ENCODE data around the gene DHRS4. TPM values are rescaled to one million over a fixed set of nuclear protein-coding genes. Genes with fewer than 3 reads are reported as not detected.
"Not testable (repeated sequence)": the region's sequence is repeated elsewhere in the genome, so short reads cannot be mapped to it uniquely, and the experiment has no call there.

DHRS4 gene
- total RNA-seq, 1 donor from 2014 or later: 9.8 TPM

DNA sequence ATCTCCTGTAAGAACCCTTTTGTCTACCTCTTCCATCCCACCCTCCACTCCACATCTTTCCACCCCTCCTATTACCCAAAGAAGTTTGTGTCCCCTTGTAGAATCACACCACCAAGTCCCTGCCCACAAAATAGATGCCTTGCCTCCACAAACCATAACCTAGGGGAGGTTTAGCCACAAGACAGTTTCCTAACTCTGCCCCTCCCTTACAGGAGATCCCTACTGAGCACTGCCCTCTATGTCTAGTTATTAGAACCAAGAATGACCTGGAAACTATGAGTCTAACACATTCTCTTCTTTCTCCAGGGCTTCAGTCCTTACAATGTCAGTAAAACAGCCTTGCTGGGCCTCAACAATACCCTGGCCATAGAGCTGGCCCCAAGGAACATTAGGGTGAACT is 47.5 kb downstream of the DHRS4 start:
- H3K36me3 ChIP-seq; H3K4me1 ChIP-seq; intact Hi-C loops (cut with DNase I): not testable (repeated sequence)

DNA sequence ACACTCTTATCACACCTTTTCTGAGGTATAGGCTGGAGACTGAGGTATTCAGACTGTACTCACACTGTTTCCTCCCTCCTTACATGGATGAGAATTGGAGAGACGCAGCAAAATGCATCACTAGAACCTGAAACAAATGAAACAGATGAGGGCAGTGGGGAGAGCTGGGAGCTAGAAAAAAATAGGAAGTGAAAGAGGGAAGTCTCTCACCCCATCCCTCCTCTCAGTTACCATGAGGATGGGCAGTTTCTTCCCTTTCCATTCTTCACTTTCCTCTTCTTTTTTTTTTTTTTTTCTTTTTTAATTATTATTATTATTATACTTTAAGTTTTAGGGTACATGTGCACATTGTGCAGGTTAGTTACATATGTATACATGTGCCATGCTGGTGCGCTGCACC is 48.1 kb downstream of the DHRS4 start:
- H3K36me3 ChIP-seq; H3K9me3 ChIP-seq; H3K27ac ChIP-seq; H3K27me3 ChIP-seq; H3K4me3 ChIP-seq; H3K4me1 ChIP-seq; DNase-seq (ENCODE audit: low spot score in 2 of 2); intact Hi-C loops (cut with DNase I): not testable (repeated sequence)

More for the DNA sequence above, 47.5 kb downstream of the DHRS4 start:
- H3K4me3 ChIP-seq; H3K27ac ChIP-seq; H3K27me3 ChIP-seq; DNase-seq (ENCODE audit: low spot score in 2 of 2); H3K9me3 ChIP-seq: not testable (repeated sequence)

DNA sequence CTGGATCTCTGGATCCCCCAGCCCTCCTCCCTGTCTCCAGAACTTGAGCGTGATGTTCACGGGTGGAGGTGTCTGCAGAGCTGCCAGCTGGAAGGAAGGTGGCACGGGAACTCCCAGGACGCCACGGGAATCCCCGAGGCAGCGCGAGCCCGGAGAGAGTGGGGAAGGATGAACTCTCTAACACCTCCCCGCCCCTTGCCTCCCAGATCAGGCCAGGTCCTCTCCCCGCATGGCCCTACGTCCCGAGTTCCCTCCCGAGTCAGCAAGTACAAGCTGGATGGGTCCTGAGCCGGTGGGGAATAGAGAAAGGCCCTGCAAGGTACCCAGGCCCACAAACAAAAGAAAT is 52.9 kb downstream of the DHRS4 start:
- intact Hi-C loops (cut with DNase I); H3K9me3 ChIP-seq; H3K36me3 ChIP-seq; DNase-seq (ENCODE audit: low spot score in 2 of 2); H3K27me3 ChIP-seq; H3K4me1 ChIP-seq: not testable (repeated sequence)
- peak overlapping the region in 1 of 2 donors; percentile 67 for H3K4me3 ChIP-seq
- H3K27ac ChIP-seq: peak overlapping the region in 1 of 2 donors; percentile 12

DNA sequence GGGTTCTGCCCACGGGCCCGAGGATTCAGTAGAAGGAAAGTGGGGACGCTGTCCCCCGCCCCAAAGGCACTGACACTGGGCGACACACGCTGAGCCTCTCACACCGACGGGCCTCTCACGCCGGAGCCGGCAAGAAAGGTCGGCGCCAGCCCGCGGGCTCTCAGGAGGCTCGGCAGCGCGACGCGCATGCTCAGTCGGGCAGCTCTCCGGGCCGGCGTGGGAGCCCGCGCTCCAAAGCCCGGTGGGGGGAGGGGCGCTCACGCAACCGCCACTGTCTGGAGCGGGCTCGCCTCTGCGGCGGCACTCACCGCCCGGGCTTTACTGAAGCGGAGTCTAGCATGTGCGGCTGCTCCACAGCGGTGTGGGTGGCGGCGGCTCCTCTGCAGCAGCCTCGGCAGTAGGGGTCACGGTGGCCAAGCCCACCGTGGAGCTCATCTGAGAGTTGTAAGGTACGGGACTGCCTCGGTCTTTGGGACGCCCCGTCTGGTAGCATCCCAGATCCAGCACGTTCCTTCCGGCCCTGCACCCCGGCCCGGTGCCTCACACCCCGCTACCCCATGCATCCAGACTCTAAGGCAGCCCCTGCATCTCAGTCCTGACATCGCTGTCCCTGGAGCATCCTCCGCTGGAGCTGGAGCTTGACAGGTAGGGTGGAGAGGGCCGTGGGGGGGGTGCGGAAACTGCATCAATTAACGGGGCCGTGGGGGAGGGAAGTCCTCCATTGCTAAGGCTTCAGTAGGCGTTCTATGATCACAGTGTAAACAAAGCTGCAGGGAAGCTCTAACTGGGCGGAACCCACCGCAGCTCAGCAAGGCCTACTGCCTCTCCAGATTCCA is 53.5 kb downstream of the DHRS4 start:
- H3K9me3 ChIP-seq; H3K36me3 ChIP-seq; DNase-seq (ENCODE audit: low spot score in 2 of 2); H3K27me3 ChIP-seq; intact Hi-C loops (cut with DNase I); H3K4me1 ChIP-seq: not testable (repeated sequence)
- Histone ChIP-seq H3K27ac (peak overlapping the region in 1 of 2 donors; percentile 12), H3K4me3 (peak overlapping the region in 1 of 2 donors; percentile 67)

DNA sequence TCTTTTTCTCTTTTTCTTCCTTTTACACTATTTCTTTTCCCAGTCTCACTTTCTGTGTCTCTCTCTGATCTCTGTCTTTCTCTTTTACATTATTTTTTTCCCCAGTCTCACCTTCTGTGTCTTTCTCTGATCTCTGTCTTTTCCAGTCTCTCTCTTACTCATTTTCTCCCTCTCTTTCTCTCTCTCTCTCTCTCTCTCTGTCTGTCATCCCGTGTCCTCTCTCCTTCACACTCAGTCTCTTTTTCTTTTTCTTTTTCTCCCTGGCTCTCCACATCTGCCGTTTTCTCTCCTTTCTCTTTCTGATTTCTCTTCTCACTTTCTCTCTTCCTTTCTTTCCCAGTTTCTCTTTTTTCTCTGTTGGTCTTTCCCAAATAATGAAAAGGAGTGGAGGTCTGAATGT is 57.5 kb downstream of the DHRS4 start:
- intact Hi-C loops (cut with DNase I): no loop called here
- Histone ChIP-seq H3K9me3 (no peaks in the 10 kb centered on the region), H3K27me3 (no peaks in the 10 kb centered on the region), H3K36me3 (no peaks in the 10 kb centered on the region), H3K4me1 (peaks cover 0 to 4% of the 10 kb centered on the region in 2 donors), H3K27ac (no peak overlapping the region), H3K4me3 (no peak overlapping the region)
- no peak for DNase-seq (ENCODE audit: low spot score in 2 of 2)
- TF ChIP-seq, protein P1, sequence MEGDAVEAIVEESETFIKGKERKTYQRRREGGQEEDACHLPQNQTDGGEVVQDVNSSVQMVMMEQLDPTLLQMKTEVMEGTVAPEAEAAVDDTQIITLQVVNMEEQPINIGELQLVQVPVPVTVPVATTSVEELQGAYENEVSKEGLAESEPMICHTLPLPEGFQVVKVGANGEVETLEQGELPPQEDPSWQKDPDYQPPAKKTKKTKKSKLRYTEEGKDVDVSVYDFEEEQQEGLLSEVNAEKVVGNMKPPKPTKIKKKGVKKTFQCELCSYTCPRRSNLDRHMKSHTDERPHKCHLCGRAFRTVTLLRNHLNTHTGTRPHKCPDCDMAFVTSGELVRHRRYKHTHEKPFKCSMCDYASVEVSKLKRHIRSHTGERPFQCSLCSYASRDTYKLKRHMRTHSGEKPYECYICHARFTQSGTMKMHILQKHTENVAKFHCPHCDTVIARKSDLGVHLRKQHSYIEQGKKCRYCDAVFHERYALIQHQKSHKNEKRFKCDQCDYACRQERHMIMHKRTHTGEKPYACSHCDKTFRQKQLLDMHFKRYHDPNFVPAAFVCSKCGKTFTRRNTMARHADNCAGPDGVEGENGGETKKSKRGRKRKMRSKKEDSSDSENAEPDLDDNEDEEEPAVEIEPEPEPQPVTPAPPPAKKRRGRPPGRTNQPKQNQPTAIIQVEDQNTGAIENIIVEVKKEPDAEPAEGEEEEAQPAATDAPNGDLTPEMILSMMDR (IDR thresholded peaks at IDR 0.05): no peak

DNA sequence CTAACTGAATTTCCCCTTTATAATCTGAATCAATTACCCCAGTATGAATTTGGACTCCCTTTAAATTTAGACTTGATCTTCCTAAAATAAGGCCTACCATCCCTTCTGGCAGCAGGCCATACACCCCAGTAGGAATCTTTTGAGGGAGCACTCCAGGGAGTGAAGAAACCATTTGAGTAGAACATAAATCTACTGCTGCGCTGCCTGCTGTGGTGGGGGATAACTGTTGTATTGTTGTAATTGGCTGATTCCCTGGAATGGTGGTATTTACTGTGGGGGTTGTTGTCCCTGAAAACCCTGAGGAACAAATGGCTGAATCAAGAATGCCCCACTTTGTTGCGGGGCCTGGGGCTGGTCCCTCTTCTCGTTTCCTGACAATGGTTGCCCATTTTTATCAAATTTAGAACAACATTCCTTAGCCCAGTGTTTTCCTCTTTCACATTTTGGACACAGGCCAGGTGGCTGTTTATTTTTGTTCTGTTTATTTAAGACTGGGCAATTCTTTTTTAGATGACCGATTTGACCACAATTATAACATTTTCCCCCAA is 59.2 kb downstream of the DHRS4 start:
- intact Hi-C loops (cut with DNase I); DNase-seq (ENCODE audit: low spot score in 2 of 2); H3K4me1 ChIP-seq; H3K36me3 ChIP-seq; H3K27me3 ChIP-seq; H3K9me3 ChIP-seq; H3K27ac ChIP-seq; H3K4me3 ChIP-seq: not testable (repeated sequence)

DNA sequence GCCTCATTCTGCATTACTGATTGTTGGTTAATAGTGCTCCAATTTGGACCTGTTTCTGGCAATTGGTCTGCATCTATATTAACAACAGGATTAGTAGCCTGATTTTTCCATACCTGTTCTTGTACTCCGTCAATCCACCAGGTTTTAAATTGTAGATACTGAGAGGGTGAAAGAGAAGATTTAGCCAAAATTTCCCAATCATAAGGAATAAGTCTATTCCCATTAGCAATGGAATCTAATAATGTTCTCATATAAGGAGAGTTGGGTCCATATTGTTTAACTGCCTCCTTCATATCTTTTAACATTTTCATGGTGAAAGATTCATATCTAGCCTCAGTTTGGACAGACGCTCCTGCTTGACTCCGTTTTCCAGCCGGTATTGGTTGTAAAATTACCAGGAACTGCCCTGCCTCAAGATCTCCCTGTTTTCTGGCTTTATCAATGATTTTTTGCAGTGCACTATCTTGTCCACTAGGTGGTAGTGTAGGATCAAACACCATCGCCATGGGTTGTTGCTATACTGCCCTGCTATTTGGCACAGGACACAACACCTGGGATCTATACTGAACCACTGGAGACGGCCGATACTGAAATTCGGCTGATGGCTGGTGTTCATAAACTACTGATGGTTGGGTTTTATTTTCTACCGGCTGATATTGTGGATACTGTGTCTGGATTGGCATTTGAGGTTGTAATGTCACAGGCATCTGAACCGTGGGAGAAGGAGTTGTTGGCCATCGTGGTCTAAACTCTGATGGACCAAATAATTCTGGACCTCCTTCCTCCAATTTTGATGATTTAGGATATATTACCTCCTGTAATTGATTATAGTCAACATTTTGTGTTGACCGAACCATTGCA is 60.3 kb downstream of the DHRS4 start:
- H3K4me3 ChIP-seq: no peak overlapping the region
- H3K36me3 ChIP-seq: no peaks in the 10 kb centered on the region
- no peaks in the 10 kb centered on the region for H3K27me3 ChIP-seq
- no peaks in the 10 kb centered on the region for H3K9me3 ChIP-seq
- no peak overlapping the region for H3K27ac ChIP-seq
- intact Hi-C loops (cut with DNase I): loop anchor here (1.0 to 2.0 kb wide), 5 partner anchors 22 to 95 kb away; partner anchors contain the start of gene CARMIL3
- H3K4me1 ChIP-seq: peaks cover 0 to 4% of the 10 kb centered on the region in 2 donors
- no peak for DNase-seq (ENCODE audit: low spot score in 2 of 2)
- TF ChIP-seq, protein P1 (IDR thresholded peaks at IDR 0.05): peak; percentile 74 to 93 (median 82)

DNA sequence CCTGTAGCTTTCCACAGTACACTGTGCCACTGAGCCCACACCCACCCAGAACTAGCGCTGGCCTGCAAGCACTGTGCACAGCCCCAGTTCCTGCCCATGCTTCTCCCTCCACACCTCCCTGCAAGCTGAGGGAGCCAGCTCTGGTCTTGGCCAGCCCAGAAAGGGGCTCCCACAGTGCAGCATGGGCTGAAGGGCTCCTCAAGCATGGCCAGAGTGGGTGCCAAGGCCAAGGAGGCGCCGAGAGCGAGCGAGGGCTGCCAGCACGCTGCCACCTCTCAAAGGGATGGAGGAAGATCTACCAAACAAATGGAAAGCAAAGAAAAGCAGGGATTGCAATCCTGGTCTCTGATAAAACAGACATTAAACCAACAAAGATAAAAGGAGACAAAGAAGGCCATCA is 62.2 kb downstream of the DHRS4 start:
- not testable (repeated sequence) for H3K9me3 ChIP-seq; DNase-seq (ENCODE audit: low spot score in 2 of 2)
- intact Hi-C loops (cut with DNase I): loop anchor here (2.0 kb wide), 2 partner anchors 37 to 41 kb away; partner anchors contain the start of gene CARMIL3

More for the DNA sequence above, 62.2 kb downstream of the DHRS4 start:
- not testable (repeated sequence) for H3K36me3 ChIP-seq, H3K4me3 ChIP-seq, H3K4me1 ChIP-seq, H3K27me3 ChIP-seq, H3K27ac ChIP-seq

Other genes starting within 250 kb of the DHRS4 start
- 31.5 TPM for gene DHRS4L2, start 35.2 kb downstream of the DHRS4 start, total RNA-seq
- not detected for gene CARMIL3, start 98.2 kb downstream of the DHRS4 start, total RNA-seq
- not detected for gene CPNE6, start 117.8 kb downstream of the DHRS4 start, total RNA-seq
- gene PCK2, start 140.5 kb downstream of the DHRS4 start, total RNA-seq: 26.1 TPM
- 52.3 TPM for gene DCAF11, start 161.0 kb downstream of the DHRS4 start, total RNA-seq
- gene NRL, start 161.2 kb downstream of the DHRS4 start, total RNA-seq: not detected
- not detected for gene FITM1, start 176.9 kb downstream of the DHRS4 start, total RNA-seq
- 55.5 TPM for gene PSME1, start 182.4 kb downstream of the DHRS4 start, total RNA-seq
- gene EMC9, start 187.8 kb downstream of the DHRS4 start, total RNA-seq: 3.4 TPM
- gene PSME2, start 192.8 kb downstream of the DHRS4 start, total RNA-seq: 100 TPM
- gene RNF31, start 193.7 kb downstream of the DHRS4 start, total RNA-seq: 182 TPM
- 24.7 TPM for gene IRF9, start 207.5 kb downstream of the DHRS4 start, total RNA-seq
- gene REC8, start 218.3 kb downstream of the DHRS4 start, total RNA-seq: 9.6 TPM
- gene IPO4, start 235.0 kb downstream of the DHRS4 start, total RNA-seq: 140 TPM
- gene TM9SF1, start 241.7 kb downstream of the DHRS4 start, total RNA-seq: 86.5 TPM

Data from ascending aorta (tissue), 2 donors.